Transverse colon (tissue), 4 donors: ENCODE results near the gene MYH7B.

Source experiments
- EP300 ChIP-seq: sonication (generic); formaldehyde crosslinking; IDR thresholded peaks from one replicate; pipeline ENCODE4 v1.6.1; 2017; ENCODE audit warnings: antibody characterized with exemption, low read depth
- POLR2A ChIP-seq: fragments of 450-650 bp; IDR thresholded peaks from one replicate; pipeline ENCODE4 v1.6.1; 2016; ENCODE audit warnings: antibody characterized with exemption, mild to moderate bottlenecking, moderate library complexity
- POLR2AphosphoS5 ChIP-seq, 3 donors: sonication (generic); formaldehyde crosslinking; IDR thresholded peaks; one replicate each; pipeline ENCODE4 v1.6.1; 2016; ENCODE audit warnings: antibody characterized with exemption in 3 of 3
- TF ChIP-seq, protein P1 (sequence below), 5 experiments: fragments of 200-600 bp in 3 of 5; fragments of 450-650 bp in 2 of 5; sonication (generic) in 3 of 5; IDR thresholded peaks; 1 replicate in 2 of 5; 2 replicates in 3 of 5; pipeline ENCODE4 v1.5.1; 2016 to 2017; ENCODE audit warnings: antibody characterized with exemption in 5 of 5, inconsistent platforms in 3 of 5, mild to moderate bottlenecking in 2 of 5, moderate library complexity in 1 of 5

- TF ChIP-seq, protein P1, sequence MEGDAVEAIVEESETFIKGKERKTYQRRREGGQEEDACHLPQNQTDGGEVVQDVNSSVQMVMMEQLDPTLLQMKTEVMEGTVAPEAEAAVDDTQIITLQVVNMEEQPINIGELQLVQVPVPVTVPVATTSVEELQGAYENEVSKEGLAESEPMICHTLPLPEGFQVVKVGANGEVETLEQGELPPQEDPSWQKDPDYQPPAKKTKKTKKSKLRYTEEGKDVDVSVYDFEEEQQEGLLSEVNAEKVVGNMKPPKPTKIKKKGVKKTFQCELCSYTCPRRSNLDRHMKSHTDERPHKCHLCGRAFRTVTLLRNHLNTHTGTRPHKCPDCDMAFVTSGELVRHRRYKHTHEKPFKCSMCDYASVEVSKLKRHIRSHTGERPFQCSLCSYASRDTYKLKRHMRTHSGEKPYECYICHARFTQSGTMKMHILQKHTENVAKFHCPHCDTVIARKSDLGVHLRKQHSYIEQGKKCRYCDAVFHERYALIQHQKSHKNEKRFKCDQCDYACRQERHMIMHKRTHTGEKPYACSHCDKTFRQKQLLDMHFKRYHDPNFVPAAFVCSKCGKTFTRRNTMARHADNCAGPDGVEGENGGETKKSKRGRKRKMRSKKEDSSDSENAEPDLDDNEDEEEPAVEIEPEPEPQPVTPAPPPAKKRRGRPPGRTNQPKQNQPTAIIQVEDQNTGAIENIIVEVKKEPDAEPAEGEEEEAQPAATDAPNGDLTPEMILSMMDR (IDR thresholded peaks at IDR 0.05) = no peak
- TF ChIP-seq EP300 (no peak), POLR2A (no peak), POLR2AphosphoS5 (IDR thresholded peaks at IDR 0.05) (no peak)
Measured at GRCh38 chr20:34907616-34908469, 47.8 kb upstream of the MYH7B start.
